K562 (cell line): ENCODE results near the gene NDUFB1. TPM values are rescaled to one million over a fixed set of nuclear protein-coding genes. Genes with fewer than 3 reads are reported as not detected.

Experiments
- ATAC-seq: fragments of 200-7000 bp; cut with Tn5 transposase; 3 replicates; pipeline ENCODE4 v1.9.1; 2020; ENCODE audit warnings: moderate library complexity
- BruUV-seq: library from RNA; stranded (reverse); fragments of 400-500 nt; replicated peaks from 2 replicates; lab custom pipeline; 2021; lab: Mats Ljungman, UMichigan
- CTCF ChIA-PET: fragments of 300-600 bp; formaldehyde crosslinking; extraction: SDS; loops from one replicate; lab custom pipeline; 2021; ENCODE audit warnings: low intra/inter-chr PET ratio; lab: Yijun Ruan, JAX
- POLR2A ChIA-PET: fragments of 300-600, 350-650 bp; sonication (Branson Sonifier 250); formaldehyde crosslinking; extraction: SDS; loops from one replicate; lab custom pipeline; 2021; ENCODE audit warnings: antibody characterized with exemption, inconsistent platforms; lab: Yijun Ruan, JAX
- DNase-seq, 4 experiments: peaks; one replicate each; pipeline versions ENCODE4 v3.0.0 to v3.0.0-alpha.2; 2011 to 2018; ENCODE audit warnings: low spot score in 3 of 4, mixed read lengths in 3 of 4; ENCODE audit errors: extremely low read depth in 1 of 4
- FAIRE-seq: peaks from 2 replicates; lab custom pipeline; 2011; peaks lifted over from hg19 to GRCh38; lab: Jason Lieb, UNC
- H2AFZ ChIP-seq: 2 replicates; pipeline ENCODE4 v1.6.0; 2011; ENCODE audit warnings: low read depth, low read length, control low read depth, inconsistent platforms
- H3K27ac ChIP-seq: fragments of 200-600 bp; 3 replicates; pipeline ENCODE4 v1.8.0; 2011; ENCODE audit warnings: low read depth, mild to moderate bottlenecking, control low read depth, inconsistent platforms, low read length, moderate library complexity, mixed read lengths; ENCODE audit errors: extremely low read depth
- H3K27me3 ChIP-seq, 2 experiments: fragments of 300-600 bp in 1 of 2; 2 replicates in 1 of 2; 3 replicates in 1 of 2; pipeline versions ENCODE4 v1.6.0 to v1.8.0; 2011; ENCODE audit warnings: inconsistent platforms in 2 of 2, low read length in 2 of 2, mild to moderate bottlenecking in 1 of 2, mixed read lengths in 1 of 2, moderate library complexity in 1 of 2; ENCODE audit not compliant: control insufficient read depth in 2 of 2, insufficient read depth in 2 of 2
- H3K36me3 ChIP-seq: fragments of 300-600 bp; 3 replicates; pipeline ENCODE4 v1.8.0; 2011; ENCODE audit warnings: mild to moderate bottlenecking, low read length, inconsistent platforms; ENCODE audit not compliant: control insufficient read depth, insufficient read depth
- H3K4me1 ChIP-seq, 2 experiments: fragments of 200-600 bp in 1 of 2; replicated peaks in 1 of 2; 2 replicates in 1 of 2; 3 replicates in 1 of 2; pipeline versions ENCODE4 v1.5.1 to v1.8.0; 2011; ENCODE audit warnings: inconsistent platforms in 2 of 2, low read length in 2 of 2, mild to moderate bottlenecking in 1 of 2, mixed read lengths in 1 of 2, moderate library complexity in 1 of 2; ENCODE audit not compliant: control insufficient read depth in 2 of 2, insufficient read depth in 2 of 2
- H3K4me2 ChIP-seq: 2 replicates; pipeline ENCODE4 v1.6.1; 2011; ENCODE audit warnings: low read length, control low read depth, inconsistent platforms, mixed read lengths; ENCODE audit not compliant: insufficient read depth
- H3K4me3 ChIP-seq: fragments of 200-600 bp; sonication (generic), shearing (Covaris generic); 2 replicates; pipeline ENCODE4 v1.5.1; 2016; ENCODE audit warnings: control low read depth, inconsistent platforms
- H3K79me2 ChIP-seq: fragments of 200-600 bp; 3 replicates; pipeline ENCODE4 v1.8.0; 2011; ENCODE audit warnings: low read length, inconsistent platforms; ENCODE audit not compliant: control insufficient read depth, insufficient read depth
- H3K9ac ChIP-seq, 2 experiments: 2 replicates each; pipeline versions ENCODE4 v1.6.0 to v1.6.1; 2011; ENCODE audit warnings: low read depth in 2 of 2, low read length in 2 of 2, control low read depth in 1 of 2, inconsistent platforms in 1 of 2, mild to moderate bottlenecking in 1 of 2, mixed read lengths in 1 of 2; ENCODE audit not compliant: insufficient read depth in 1 of 2
- H3K9me1 ChIP-seq: one replicate; pipeline ENCODE4 v1.6.0; 2011; ENCODE audit warnings: inconsistent platforms, mild to moderate bottlenecking, low read length, moderate library complexity; ENCODE audit not compliant: control insufficient read depth, insufficient read depth
- H3K9me3 ChIP-seq: replicated peaks from 2 replicates; pipeline ENCODE4 v1.5.1; 2011; ENCODE audit warnings: low read depth, low read length, inconsistent platforms; ENCODE audit not compliant: control insufficient read depth, insufficient read depth
- H4K20me1 ChIP-seq: replicated peaks from 2 replicates; pipeline ENCODE4 v1.6.1; 2011; ENCODE audit warnings: low read length, inconsistent platforms, mixed read lengths; ENCODE audit not compliant: control insufficient read depth, insufficient read depth
- BDP1 ChIP-seq: IDR thresholded peaks from 3 replicates; pipeline ENCODE4 v1.6.1; 2011; ENCODE audit not compliant: insufficient read length, insufficient read depth
- ZNF121 ChIP-seq: sonication (generic); formaldehyde crosslinking; conservative IDR thresholded peaks from 2 replicates; pipeline ENCODE4 v1.8.0; 2022; ENCODE audit warnings: missing genetic modification reagents
- ZNF133 ChIP-seq: fragments of 250-450 bp; sonication (Bioruptor Pico); IDR thresholded peaks from 2 replicates; pipeline ENCODE4 v1.4.0; 2020; ENCODE audit warnings: mild to moderate bottlenecking
- WGBS: fragments of 100-300 bp; shearing (Covaris generic); methylation state at CpG from one replicate; pipeline ENCODE4 v1.1.6; 2016; ENCODE audit warnings: low coverage, mixed read lengths; ENCODE audit not compliant: insufficient coverage; ENCODE audit errors: missing lambda C conversion rate; 5-methylcytosine and 5-hydroxymethylcytosine counted together
- in situ Hi-C: fragments of 300-500 bp; cut with MboI; formaldehyde crosslinking; loops from 4 replicates; pipeline ENCODE4 v1.15.0; 2018; ENCODE audit warnings: inconsistent platforms, mixed read lengths
- intact Hi-C: fragments of 100-400 bp; cut with micrococcal nuclease; formaldehyde crosslinking; loops from 2 replicates; pipeline ENCODE4 v1.14.2; 2022
- polyA plus RNA-seq, 8 experiments: library from polyadenylated mRNA; depleted of rRNA in 4 of 8; stranded (reverse) in 5 of 8; unstranded in 3 of 8; fragments of >200 nt; fragmentation: Nextera tagmentation in 2 of 8; fragmentation: Illumina TruSeq in 1 of 8; extraction: Ambion mirVana in 2 of 8; extraction: Trizol in 1 of 8; gene quantifications; 2 replicates each; pipeline versions ENCODE4 v1.2.1 to v1.2.3, GENCODE V29; 2011 to 2014; ENCODE audit warnings: inconsistent platforms in 1 of 8, missing spikeins in 1 of 8
- total RNA-seq, 7 experiments: library from RNA; depleted of rRNA in 6 of 7; stranded (reverse); fragments of >200 nt in 6 of 7; fragmentation: Illumina TruSeq in 2 of 7; extraction: Trizol in 2 of 7; gene quantifications; 2 replicates each; pipeline versions ENCODE4 v1.2.1 to v1.2.3, GENCODE V29; 2011 to 2021; ENCODE audit warnings: low replicate concordance in 1 of 7
- TF ChIP-seq, protein P1 (sequence below): fragments of 450-650 bp; IDR thresholded peaks from 2 replicates; pipeline ENCODE4 v1.7.1; 2018; ENCODE audit warnings: mild to moderate bottlenecking, low read depth; ENCODE audit not compliant: partially characterized antibody
- TF ChIP-seq, protein P2 (sequence below), 2 experiments: IDR thresholded peaks; 2 replicates each; pipeline ENCODE4 v1.6.1; 2011; ENCODE audit warnings: borderline replicate concordance in 1 of 2, control low read depth in 1 of 2, low read depth in 1 of 2, low read length in 1 of 2, mild to moderate bottlenecking in 1 of 2, mixed read lengths in 1 of 2, moderate library complexity in 1 of 2; ENCODE audit not compliant: insufficient read depth in 1 of 2, insufficient read length in 1 of 2, poor library complexity in 1 of 2, severe bottlenecking in 1 of 2; ENCODE audit errors: extremely low read depth in 1 of 2
- TF ChIP-seq, protein P3 (sequence below): fragments of 250-450 bp; sonication (Bioruptor Pico); IDR thresholded peaks from 2 replicates; pipeline ENCODE4 v1.8.0; 2021; ENCODE audit warnings: borderline replicate concordance, mild to moderate bottlenecking, moderate library complexity; ENCODE audit not compliant: poor library complexity, severe bottlenecking

NDUFB1 gene
- total and polyA plus RNA-seq, 9 of the 15 experiments (the other 6 are each of a cell fraction or from before 2014, with no cell fraction given) = 102 to 767 (median 325) TPM

DNA sequence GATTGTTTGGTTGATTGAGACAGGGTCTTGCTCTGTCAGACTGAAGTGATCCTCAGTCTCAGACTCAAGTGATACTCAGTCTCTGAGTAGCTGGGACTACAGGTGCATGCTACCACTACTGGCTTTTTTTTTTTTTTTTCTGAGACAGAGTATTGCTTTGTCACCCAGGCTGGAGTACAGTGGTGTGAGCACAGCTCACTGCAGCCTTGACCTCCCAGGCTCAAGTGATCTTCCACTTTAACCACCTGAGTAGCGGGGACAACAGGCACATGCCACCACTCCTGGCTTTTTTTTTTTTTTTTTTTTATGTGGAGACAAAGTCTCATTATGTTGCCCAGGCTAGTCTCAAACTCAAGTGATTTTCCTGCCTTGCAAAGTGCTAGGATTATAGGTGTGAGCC is 32.1 kb upstream of the NDUFB1 start:
- BruUV-seq = no TSS peak
- in situ Hi-C loops = no loop called here
- Histone ChIP-seq H2AFZ (no peak overlapping the region), H3K36me3 (peaks cover 60% of the 10 kb centered on the region), H3K9me1 (no peaks in the 10 kb centered on the region), H3K79me2 (no peaks in the 10 kb centered on the region), H3K9me3 (no peaks in the 10 kb centered on the region), H3K4me3 (no peak overlapping the region), H4K20me1 (no peaks in the 10 kb centered on the region), H3K4me1 (no peaks in the 10 kb centered on the region; a peak in 1 of 5 replicates), H3K9ac (no peak overlapping the region), H3K4me2 (no peak overlapping the region), H3K27me3 (no peaks in the 10 kb centered on the region), H3K27ac (no peak overlapping the region)
- ATAC-seq (no peak), FAIRE-seq (no peak), DNase-seq (no peak)
- no CpG with 5 or more reads among the region's 1 CpG for WGBS
- intact Hi-C loops = no loop called here
- POLR2A ChIA-PET = no interaction called here
- TF ChIP-seq, protein P1, sequence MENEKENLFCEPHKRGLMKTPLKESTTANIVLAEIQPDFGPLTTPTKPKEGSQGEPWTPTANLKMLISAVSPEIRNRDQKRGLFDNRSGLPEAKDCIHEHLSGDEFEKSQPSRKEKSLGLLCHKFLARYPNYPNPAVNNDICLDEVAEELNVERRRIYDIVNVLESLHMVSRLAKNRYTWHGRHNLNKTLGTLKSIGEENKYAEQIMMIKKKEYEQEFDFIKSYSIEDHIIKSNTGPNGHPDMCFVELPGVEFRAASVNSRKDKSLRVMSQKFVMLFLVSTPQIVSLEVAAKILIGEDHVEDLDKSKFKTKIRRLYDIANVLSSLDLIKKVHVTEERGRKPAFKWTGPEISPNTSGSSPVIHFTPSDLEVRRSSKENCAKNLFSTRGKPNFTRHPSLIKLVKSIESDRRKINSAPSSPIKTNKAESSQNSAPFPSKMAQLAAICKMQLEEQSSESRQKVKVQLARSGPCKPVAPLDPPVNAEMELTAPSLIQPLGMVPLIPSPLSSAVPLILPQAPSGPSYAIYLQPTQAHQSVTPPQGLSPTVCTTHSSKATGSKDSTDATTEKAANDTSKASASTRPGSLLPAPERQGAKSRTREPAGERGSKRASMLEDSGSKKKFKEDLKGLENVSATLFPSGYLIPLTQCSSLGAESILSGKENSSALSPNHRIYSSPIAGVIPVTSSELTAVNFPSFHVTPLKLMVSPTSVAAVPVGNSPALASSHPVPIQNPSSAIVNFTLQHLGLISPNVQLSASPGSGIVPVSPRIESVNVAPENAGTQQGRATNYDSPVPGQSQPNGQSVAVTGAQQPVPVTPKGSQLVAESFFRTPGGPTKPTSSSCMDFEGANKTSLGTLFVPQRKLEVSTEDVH = no peak
- TF ChIP-seq ZNF121 (CRISPR knock-in tag) = no peak
- TF ChIP-seq, protein P2, sequence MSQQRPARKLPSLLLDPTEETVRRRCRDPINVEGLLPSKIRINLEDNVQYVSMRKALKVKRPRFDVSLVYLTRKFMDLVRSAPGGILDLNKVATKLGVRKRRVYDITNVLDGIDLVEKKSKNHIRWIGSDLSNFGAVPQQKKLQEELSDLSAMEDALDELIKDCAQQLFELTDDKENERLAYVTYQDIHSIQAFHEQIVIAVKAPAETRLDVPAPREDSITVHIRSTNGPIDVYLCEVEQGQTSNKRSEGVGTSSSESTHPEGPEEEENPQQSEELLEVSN (IDR thresholded peaks at IDR 0.05; ENCODE audit: borderline replicate concordance in 1 of 2, extremely low read depth in 1 of 2, insufficient read depth in 1 of 2, insufficient read length in 1 of 2, low read depth in 1 of 2, low read length in 1 of 2, poor library complexity in 1 of 2, severe bottlenecking in 1 of 2) = no peak
- no peak for TF ChIP-seq BDP1
- TF ChIP-seq, protein P3, sequence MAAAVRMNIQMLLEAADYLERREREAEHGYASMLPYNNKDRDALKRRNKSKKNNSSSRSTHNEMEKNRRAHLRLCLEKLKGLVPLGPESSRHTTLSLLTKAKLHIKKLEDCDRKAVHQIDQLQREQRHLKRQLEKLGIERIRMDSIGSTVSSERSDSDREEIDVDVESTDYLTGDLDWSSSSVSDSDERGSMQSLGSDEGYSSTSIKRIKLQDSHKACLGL (CRISPR knock-in tag) = no peak
- TF ChIP-seq ZNF133 (CRISPR knock-in tag) = no peak
- CTCF ChIA-PET = no interaction called here
